VCaP (cell line): ENCODE data around the gene RHBDD2.
A peak's percentile ranks its signal among the peaks of the same experiment; 100 is the strongest.
"Not testable (repeated sequence)": the region's sequence is repeated elsewhere in the genome, so short reads cannot be mapped to it uniquely, and the experiment has no call there.

Experiments
- H3K27ac ChIP-seq: fragments of 450-650 bp; 2 replicates; pipeline ENCODE4 v1.5.1; 2017
- TF ChIP-seq, protein P1 (sequence below): fragments of 450-650 bp; conservative IDR thresholded peaks from 2 replicates; pipeline ENCODE4 v1.5.1; 2017; ENCODE audit warnings: mild to moderate bottlenecking, moderate library complexity

Gene RHBDD2

DNA sequence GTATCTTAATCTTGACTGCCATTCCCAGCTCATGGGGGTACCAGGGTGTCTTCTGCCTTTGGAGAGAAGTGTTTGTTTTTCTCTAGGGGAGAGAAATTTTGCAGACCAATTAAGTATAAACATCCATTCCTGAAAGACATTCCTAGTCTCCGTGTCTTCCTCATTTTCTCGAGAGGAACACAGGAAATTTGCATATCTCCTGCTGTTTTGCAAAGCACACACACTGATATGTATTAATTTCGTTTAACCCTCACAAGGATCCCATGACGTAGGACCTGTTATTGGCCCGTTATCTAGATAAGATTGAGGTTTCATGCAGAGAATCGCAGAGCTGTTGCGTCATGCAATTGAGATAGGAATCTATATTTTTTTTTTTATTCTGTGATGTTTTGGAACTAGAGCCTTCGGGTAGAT, 944 bp downstream of the RHBDD2 start:
- peak overlapping the region; percentile 89 for H3K27ac ChIP-seq
- TF ChIP-seq, protein P1, sequence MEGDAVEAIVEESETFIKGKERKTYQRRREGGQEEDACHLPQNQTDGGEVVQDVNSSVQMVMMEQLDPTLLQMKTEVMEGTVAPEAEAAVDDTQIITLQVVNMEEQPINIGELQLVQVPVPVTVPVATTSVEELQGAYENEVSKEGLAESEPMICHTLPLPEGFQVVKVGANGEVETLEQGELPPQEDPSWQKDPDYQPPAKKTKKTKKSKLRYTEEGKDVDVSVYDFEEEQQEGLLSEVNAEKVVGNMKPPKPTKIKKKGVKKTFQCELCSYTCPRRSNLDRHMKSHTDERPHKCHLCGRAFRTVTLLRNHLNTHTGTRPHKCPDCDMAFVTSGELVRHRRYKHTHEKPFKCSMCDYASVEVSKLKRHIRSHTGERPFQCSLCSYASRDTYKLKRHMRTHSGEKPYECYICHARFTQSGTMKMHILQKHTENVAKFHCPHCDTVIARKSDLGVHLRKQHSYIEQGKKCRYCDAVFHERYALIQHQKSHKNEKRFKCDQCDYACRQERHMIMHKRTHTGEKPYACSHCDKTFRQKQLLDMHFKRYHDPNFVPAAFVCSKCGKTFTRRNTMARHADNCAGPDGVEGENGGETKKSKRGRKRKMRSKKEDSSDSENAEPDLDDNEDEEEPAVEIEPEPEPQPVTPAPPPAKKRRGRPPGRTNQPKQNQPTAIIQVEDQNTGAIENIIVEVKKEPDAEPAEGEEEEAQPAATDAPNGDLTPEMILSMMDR, result no peak

DNA sequence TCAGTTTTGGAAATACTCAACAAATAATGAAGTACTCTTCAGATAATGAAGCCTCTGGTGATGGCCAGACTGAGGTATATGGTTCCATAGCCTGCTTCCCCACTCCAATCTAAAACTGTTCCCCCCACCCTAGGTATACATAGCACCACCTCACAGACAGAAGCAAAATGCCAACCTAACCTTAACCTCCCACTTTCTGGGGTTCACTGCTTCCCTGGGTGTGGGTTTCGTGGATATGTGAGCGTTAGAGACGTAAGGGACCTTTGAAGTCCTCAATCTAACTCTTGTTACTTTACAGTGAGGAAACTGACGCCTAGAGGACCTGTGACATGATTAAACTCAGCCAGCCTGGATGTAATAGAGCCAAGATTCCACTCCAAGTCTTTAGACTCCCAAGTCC, 1.4 kb downstream of the RHBDD2 start:
- H3K27ac ChIP-seq, result peak overlapping the region; percentile 89
- TF ChIP-seq, protein P1, result no peak

DNA sequence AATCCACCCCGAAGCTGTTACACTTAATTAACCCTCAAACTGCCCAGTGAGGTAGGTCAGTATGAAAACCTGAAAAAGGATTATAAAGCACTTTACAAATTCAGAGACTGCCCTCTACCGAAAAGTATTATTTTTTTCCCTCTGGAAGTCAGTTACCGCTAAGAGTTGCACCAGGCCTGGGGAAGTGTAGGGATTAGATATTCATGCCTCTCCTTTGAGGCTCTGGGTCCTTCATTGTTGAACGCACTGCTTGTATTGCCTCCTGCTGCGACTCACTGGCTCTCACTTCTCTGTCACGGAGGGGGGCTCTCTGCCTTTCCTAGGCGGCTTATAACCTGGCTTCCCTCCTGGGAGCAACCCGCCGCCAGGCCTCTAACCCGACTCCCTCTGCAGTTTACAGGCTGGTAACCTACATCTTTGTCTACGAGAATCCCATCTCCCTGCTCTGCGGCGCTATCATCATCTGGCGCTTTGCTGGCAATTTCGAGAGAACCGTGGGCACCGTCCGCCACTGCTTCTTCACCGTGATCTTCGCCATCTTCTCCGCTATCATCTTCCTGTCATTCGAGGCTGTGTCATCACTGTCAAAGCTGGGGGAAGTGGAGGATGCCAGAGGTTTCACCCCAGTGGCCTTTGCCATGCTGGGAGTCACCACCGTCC, 2.7 kb downstream of the RHBDD2 start:
- TF ChIP-seq, protein P1, result no peak
- H3K27ac ChIP-seq, result no peak overlapping the region

DNA sequence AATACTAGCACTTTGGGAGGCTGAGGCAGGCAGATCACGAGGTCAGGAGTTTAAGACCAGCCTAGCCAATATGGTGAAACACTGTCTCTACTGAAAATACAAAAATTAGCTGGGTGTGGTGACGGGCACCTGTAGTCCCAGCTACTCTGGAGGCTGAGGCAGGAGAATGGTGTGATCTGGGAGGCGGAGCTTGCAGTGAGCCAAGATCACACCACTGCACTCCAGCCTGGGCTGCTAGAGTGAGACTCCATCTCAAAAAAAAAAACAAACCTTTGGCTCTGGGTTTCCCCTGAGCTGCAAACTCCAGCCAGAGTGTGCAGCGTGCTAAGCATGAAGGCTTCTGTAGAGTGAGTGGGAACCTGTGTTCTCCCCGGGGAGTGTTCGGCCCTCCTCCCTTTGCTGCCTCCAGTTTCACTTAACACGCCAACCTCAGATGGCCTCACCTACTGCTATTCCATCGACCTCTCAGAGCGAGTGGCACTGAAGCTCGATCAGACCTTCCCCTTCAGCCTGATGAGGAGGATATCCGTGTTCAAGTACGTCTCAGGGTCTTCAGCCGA, 4.5 kb downstream of the RHBDD2 start:
- not testable (repeated sequence) for H3K27ac ChIP-seq

DNA sequence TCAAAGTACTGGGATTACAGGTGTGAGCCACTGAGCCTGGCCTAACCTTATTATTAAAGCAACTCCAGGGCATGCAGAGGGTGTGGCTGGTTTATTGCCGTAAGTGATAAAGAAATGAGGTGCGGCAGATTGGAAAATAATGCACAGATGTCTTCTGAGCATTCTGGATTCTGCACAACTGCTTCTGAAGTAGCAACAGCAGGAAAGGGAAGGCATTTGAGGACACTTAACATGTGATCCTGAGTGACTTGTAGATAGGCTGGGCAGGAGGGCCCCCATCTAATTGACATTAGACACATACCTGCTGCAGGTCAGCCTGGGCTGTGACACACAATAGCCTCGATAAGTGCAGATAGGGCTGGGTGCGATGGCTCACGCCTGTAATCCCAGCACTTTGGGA, 5.6 kb downstream of the RHBDD2 start:
- TF ChIP-seq, protein P1, result no peak
- H3K27ac ChIP-seq, result no peak overlapping the region

DNA sequence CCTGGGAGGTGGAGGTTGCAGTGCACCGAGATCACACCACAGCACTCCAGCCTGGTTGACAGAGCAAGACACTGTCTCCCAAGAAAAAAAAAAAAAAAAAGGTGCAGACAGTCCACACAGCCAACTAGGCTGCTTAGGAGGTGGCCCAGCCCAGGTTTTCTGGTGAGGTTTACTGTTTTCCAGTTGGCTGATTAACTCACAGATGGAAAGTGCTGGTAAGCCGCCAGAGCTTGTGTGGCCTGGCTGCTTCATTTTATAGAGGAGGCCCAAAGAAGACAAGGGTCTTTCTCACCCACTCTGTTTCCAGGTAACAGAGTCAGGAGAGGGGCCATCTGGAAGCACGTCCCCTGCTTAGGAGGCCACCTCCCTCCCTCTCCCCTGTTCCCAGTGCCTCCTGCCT, 6.2 kb downstream of the RHBDD2 start:
- H3K27ac ChIP-seq, result no peak overlapping the region
- TF ChIP-seq, protein P1, result no peak

DNA sequence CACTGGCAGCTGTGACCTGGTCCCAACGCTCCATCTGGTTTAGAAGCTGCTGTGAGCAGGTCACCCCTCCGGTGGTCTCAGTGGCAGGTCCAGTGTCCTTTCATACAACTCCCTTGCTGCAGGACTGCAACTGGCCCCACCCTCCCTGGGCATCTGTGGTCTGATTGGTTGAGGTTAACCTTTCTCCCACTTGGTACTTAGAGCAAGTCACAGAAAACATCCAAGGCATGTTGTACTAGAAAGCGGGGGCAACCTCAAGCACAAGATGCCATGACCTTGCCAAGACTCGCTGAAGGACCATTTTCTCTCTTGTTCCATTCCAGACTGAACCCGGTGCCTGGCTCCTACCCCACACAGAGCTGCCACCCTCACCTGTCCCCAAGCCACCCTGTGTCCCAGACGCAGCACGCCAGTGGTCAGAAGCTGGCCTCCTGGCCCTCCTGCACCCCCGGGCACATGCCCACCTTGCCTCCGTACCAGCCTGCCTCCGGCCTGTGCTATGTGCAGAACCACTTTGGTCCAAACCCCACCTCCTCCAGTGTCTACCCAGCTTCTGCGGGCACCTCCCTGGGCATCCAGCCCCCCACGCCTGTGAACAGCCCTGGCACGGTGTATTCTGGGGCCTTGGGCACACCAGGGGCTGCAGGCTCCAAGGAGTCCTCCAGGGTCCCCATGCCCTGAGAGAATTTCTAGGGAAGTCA, 9.0 kb downstream of the RHBDD2 start:
- TF ChIP-seq, protein P1, result no peak
- no peak overlapping the region for H3K27ac ChIP-seq
